Measurements from ENCODE around the gene LYPLAL1. TPM values are rescaled to one million over a fixed set of nuclear protein-coding genes. Genes with fewer than 3 reads are reported as not detected.

Gene LYPLAL1
- total and polyA plus RNA-seq, 2 of the 13 experiments (the other 11 are each of a cell fraction or from before 2014, with no cell fraction given), result 17.0 to 31.6 TPM

- TF ChIP-seq ISL2 (CRISPR knock-in tag; IDR thresholded peaks at IDR 0.05) (no peak), ATF5 (CRISPR knock-in tag; IDR thresholded peaks at IDR 0.05; ENCODE audit: low read depth) (no peak), MIXL1 (CRISPR knock-in tag; IDR thresholded peaks at IDR 0.05) (no peak), BRCA1 (CRISPR knock-in tag; IDR thresholded peaks at IDR 0.05) (no peak)
- TF ChIP-seq, protein P1, sequence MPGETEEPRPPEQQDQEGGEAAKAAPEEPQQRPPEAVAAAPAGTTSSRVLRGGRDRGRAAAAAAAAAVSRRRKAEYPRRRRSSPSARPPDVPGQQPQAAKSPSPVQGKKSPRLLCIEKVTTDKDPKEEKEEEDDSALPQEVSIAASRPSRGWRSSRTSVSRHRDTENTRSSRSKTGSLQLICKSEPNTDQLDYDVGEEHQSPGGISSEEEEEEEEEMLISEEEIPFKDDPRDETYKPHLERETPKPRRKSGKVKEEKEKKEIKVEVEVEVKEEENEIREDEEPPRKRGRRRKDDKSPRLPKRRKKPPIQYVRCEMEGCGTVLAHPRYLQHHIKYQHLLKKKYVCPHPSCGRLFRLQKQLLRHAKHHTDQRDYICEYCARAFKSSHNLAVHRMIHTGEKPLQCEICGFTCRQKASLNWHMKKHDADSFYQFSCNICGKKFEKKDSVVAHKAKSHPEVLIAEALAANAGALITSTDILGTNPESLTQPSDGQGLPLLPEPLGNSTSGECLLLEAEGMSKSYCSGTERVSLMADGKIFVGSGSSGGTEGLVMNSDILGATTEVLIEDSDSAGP (CRISPR knock-in tag; IDR thresholded peaks at IDR 0.05; ENCODE audit: borderline replicate concordance), result no peak
- TF ChIP-seq, protein P2, sequence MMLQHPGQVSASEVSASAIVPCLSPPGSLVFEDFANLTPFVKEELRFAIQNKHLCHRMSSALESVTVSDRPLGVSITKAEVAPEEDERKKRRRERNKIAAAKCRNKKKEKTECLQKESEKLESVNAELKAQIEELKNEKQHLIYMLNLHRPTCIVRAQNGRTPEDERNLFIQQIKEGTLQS (CRISPR knock-in tag; IDR thresholded peaks at IDR 0.05), result no peak
Measured at GRCh38 chr1:219160967-219161366, 12.7 kb upstream of the LYPLAL1 start (continued).

DNA sequence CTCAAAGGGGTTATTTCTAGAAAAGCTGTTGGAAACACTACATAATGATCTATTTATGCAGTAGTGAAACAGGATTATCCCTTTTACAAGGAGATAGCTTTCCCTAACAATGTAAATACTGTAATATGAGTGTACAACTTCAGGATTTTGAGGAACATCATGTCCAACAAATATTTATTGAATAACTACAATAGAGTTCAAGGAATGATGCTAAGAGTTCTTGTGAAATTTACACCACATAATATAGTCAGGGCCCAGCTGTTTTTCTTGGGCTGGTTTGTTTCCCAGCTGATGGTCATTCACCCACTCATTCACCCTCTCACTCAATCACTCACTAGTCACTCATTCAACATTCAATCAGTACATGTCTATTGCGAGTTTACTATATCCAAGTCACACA lies 12.3 kb upstream of the LYPLAL1 start:
- Histone ChIP-seq H3K27ac (ENCODE audit: extremely low read length, insufficient read depth, low read length) (no peak overlapping the region), H3K4me2 (ENCODE audit: low read depth, low read length) (no peak overlapping the region), H3K4me1 (ENCODE audit: insufficient read depth, low read length) (no peaks in the 10 kb centered on the region), H2AFZ (ENCODE audit: low read length) (no peak overlapping the region), H3K79me2 (ENCODE audit: insufficient read depth, low read length) (no peaks in the 10 kb centered on the region), H3K36me3 (replicated peaks in 1 of 2; ENCODE audit: control insufficient read depth in 1 of 2, insufficient read depth in 2 of 2, low read length in 2 of 2) (no peaks in the 10 kb centered on the region), H3K27me3 (ENCODE audit: control insufficient read depth in 1 of 2, insufficient read depth in 2 of 2, low read length in 2 of 2) (no peaks in the 10 kb centered on the region), H3K9me3 (ENCODE audit: low read length) (no peaks in the 10 kb centered on the region), H4K20me1 (ENCODE audit: insufficient read depth, low read length) (no peaks in the 10 kb centered on the region), H3K4me3 (replicated peaks in 1 of 3; ENCODE audit: insufficient read depth in 1 of 3, low read depth in 2 of 3, low read length in 3 of 3) (no peak overlapping the region), H3K9ac (ENCODE audit: insufficient read depth, low read depth, low read length) (no peak overlapping the region)
- ChIA-PET POLR2A (no interaction called here), CTCF (ENCODE audit: low intra/inter-chr PET ratio, low total read pairs) (no interaction called here)
- BruUV-seq (replicated peaks), result no TSS peak
- DNase-seq (ENCODE audit: low spot score), result no peak
- no peak for ATAC-seq
- intact Hi-C loops (cut with micrococcal nuclease; ENCODE audit: unreplicated experiment) (no loop called here), in situ Hi-C loops (cut with HindIII; ENCODE audit: extremely low pct_ligation_motif_present, low pct_unique_long_range_greater_than_20kb) (no loop called here)
- TF ChIP-seq SNRNP70 (IDR thresholded peaks at IDR 0.05; ENCODE audit: low read depth, low read length) (no peak), ZNF3 (CRISPR knock-in tag; IDR thresholded peaks at IDR 0.05) (no peak), ZFP41 (CRISPR knock-in tag; IDR thresholded peaks at IDR 0.05; ENCODE audit: borderline replicate concordance) (no peak), RNF2 (conservative IDR thresholded peaks at IDR 0.05; ENCODE audit: low read depth) (no peak), NFRKB (IDR thresholded peaks at IDR 0.05) (no peak), ZBTB46 (CRISPR knock-in tag; IDR thresholded peaks at IDR 0.05; ENCODE audit: borderline replicate concordance) (no peak), ZSCAN12 (CRISPR knock-in tag; IDR thresholded peaks at IDR 0.05) (no peak), CEBPB (IDR thresholded peaks at IDR 0.05; ENCODE audit: borderline replicate concordance, low read depth, low read length) (no peak), SMAD1 (CRISPR knock-in tag; IDR thresholded peaks at IDR 0.05; ENCODE audit: borderline replicate concordance, low read depth) (no peak), HMGA1 (CRISPR knock-in tag; conservative IDR thresholded peaks at IDR 0.05) (no peak), GZF1 (CRISPR knock-in tag; IDR thresholded peaks at IDR 0.05) (no peak), THYN1 (CRISPR knock-in tag; IDR thresholded peaks at IDR 0.05; ENCODE audit: borderline replicate concordance, low read depth) (no peak), CBFB (CRISPR knock-in tag; IDR thresholded peaks at IDR 0.05) (no peak)
- TF ChIP-seq, protein P3, sequence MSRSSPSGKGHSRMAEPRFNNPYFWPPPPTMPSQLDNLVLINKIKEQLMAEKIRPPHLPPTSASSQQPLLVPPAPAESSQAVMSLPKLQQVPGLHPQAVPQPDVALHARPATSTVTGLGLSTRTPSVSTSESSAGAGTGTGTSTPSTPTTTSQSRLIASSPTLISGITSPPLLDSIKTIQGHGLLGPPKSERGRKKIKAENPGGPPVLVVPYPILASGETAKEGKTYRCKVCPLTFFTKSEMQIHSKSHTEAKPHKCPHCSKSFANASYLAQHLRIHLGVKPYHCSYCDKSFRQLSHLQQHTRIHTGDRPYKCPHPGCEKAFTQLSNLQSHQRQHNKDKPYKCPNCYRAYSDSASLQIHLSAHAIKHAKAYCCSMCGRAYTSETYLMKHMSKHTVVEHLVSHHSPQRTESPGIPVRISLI (CRISPR knock-in tag; IDR thresholded peaks at IDR 0.05; ENCODE audit: borderline replicate concordance), result no peak
- FAIRE-seq, result no peak
- WGBS (ENCODE audit: low lambda C conversion rate), result 100% methylated on average over 1 of the region's 1 CpG
